PFSK-1 (cell line): Measurements from ENCODE around the gene PSMB9. TPM values are rescaled to one million over a fixed set of nuclear protein-coding genes. Genes with fewer than 3 reads are reported as not detected.
A peak's percentile ranks its signal among the peaks of the same experiment; 100 is the strongest.

Source experiments
- FOXP2 ChIP-seq: optimal IDR thresholded peaks from 2 replicates; pipeline ENCODE3; 2011; ENCODE audit warnings: borderline replicate concordance, control low read depth, inconsistent platforms; ENCODE audit not compliant: insufficient read depth; ENCODE audit errors: extremely low read length, extremely low read depth
- POLR2AphosphoS5 ChIP-seq: IDR thresholded peaks from 2 replicates; pipeline ENCODE4 v1.6.1; 2012; ENCODE audit warnings: low read depth, mild to moderate bottlenecking, control low read depth, low read length, moderate library complexity
- REST ChIP-seq, 2 experiments: IDR thresholded peaks; 2 replicates each; pipeline versions ENCODE4 v1.6.1 to v1.8.0; 2011 to 2012; ENCODE audit warnings: low read depth in 2 of 2, low read length in 2 of 2, control low read depth in 1 of 2, inconsistent platforms in 1 of 2, mild to moderate bottlenecking in 1 of 2, moderate library complexity in 1 of 2; ENCODE audit not compliant: insufficient read depth in 1 of 2
- SIN3A ChIP-seq: IDR thresholded peaks from 2 replicates; pipeline ENCODE4 v1.6.1; 2012; ENCODE audit warnings: mild to moderate bottlenecking, low read length, moderate library complexity, borderline replicate concordance; ENCODE audit not compliant: insufficient read depth
- TAF1 ChIP-seq: IDR thresholded peaks from 2 replicates; pipeline ENCODE4 v1.6.1; 2012; ENCODE audit warnings: low read length, control low read depth, borderline replicate concordance; ENCODE audit not compliant: insufficient read depth
- polyA plus RNA-seq: library from polyadenylated mRNA; unstranded; fragments of >200 nt; gene quantifications from one replicate; pipeline ENCODE4 v1.2.1, GENCODE V29; 2012; ENCODE audit warnings: low read depth, missing spikeins; ENCODE audit not compliant: insufficient read length

PSMB9 gene
- polyA plus RNA-seq = not detected

GRCh38 chr6:32853541-32854375 lies at the start of gene PSMB9, which contains the start of gene TAP1:
Gene PSMB9 (plus strand): TSS chr6:32854192. CDS start chr6:32854230, 38 bp downstream.
Gene TAP1 (minus strand): TSS chr6:32853704. CDS start chr6:32853636, 68 bp downstream.
- 0 out of 2 replicates have a peak, but pooled peaks have one; percentile 41 for TF ChIP-seq SIN3A
- TF ChIP-seq REST (IDR thresholded peaks at IDR 0.05; ENCODE audit: insufficient read depth in 1 of 2, low read depth in 2 of 2, low read length in 2 of 2) = peak; percentile 81 to 90
- TF ChIP-seq POLR2AphosphoS5 = peak; percentile 30; the same call in 1 of the 2 replicates
- TF ChIP-seq FOXP2 = peak; percentile 83
- no peak for TF ChIP-seq TAF1

- no peak for TF ChIP-seq POLR2AphosphoS5
- TF ChIP-seq SIN3A = no peak
- no peak for TF ChIP-seq REST (IDR thresholded peaks at IDR 0.05; ENCODE audit: insufficient read depth in 1 of 2, low read depth in 2 of 2, low read length in 2 of 2)
- TF ChIP-seq FOXP2 = no peak
- TF ChIP-seq TAF1 = no peak
Observed at GRCh38 chr6:32807020-32807580, 46.9 kb upstream of the PSMB9 start.

GRCh38 chr6:32809171-32809570 lies 44.8 kb upstream of the PSMB9 start:
- TF ChIP-seq TAF1 = no peak
- TF ChIP-seq REST (IDR thresholded peaks at IDR 0.05; ENCODE audit: insufficient read depth in 1 of 2, low read depth in 2 of 2, low read length in 2 of 2) = no peak
- TF ChIP-seq POLR2AphosphoS5 = no peak
- no peak for TF ChIP-seq FOXP2
- no peak for TF ChIP-seq SIN3A

GRCh38 chr6:32814145-32814544 lies 39.8 kb upstream of the PSMB9 start:
- TF ChIP-seq TAF1 (no peak), REST (IDR thresholded peaks at IDR 0.05; ENCODE audit: insufficient read depth in 1 of 2, low read depth in 2 of 2, low read length in 2 of 2) (no peak), FOXP2 (no peak), SIN3A (no peak), POLR2AphosphoS5 (no peak)
